Natural killer cell treated with Interleukin-12 subunit alpha and Interleukin-12 subunit beta and Interleukin-15 and Interleukin-18, amount 100 ng/mL, for 72 hours (primary cell): ENCODE results near the gene JCAD. TPM values are rescaled to one million over a fixed set of nuclear protein-coding genes. Genes with fewer than 3 reads are reported as not detected.

Experiments
- ATAC-seq, 2 donors: fragments of 150-1000 bp; cut with Tn5 transposase in 1 of 2; sonication (Bioruptor Pico), chemical (Tn5 transposase) in 1 of 2; 2 replicates each; pipeline ENCODE4 v1.10.0; 2021
- DNase-seq: peaks from one replicate; pipeline ENCODE4 v3.0.0; 2022; ENCODE audit warnings: low spot score
- H3K27ac Mint-ChIP-seq, 2 donors: 1 replicate in 1 of 2; 2 replicates in 1 of 2; pipeline ENCODE4 v1.8.0; 2022; ENCODE audit warnings: mixed read lengths in 2 of 2, mild to moderate bottlenecking in 1 of 2, moderate library complexity in 1 of 2
- H3K27me3 Mint-ChIP-seq, 2 donors: 1 replicate in 1 of 2; 2 replicates in 1 of 2; pipeline ENCODE4 v1.8.0; 2022; ENCODE audit warnings: mixed read lengths in 2 of 2
- H3K36me3 Mint-ChIP-seq: one replicate; pipeline ENCODE4 v1.8.0; 2022; ENCODE audit warnings: mixed read lengths
- H3K4me1 Mint-ChIP-seq, 2 donors: 1 replicate in 1 of 2; 2 replicates in 1 of 2; pipeline ENCODE4 v1.8.0; 2022; ENCODE audit warnings: low read depth in 2 of 2, mixed read lengths in 2 of 2, mild to moderate bottlenecking in 1 of 2
- H3K4me3 Mint-ChIP-seq: one replicate; pipeline ENCODE4 v1.8.0; 2022; ENCODE audit warnings: mixed read lengths
- H3K9me3 Mint-ChIP-seq: 2 replicates; pipeline ENCODE4 v1.8.0; 2022; ENCODE audit warnings: mixed read lengths
- total RNA-seq, 2 donors: library from RNA; stranded (reverse); gene quantifications; one replicate each; pipeline ENCODE4 v1.2.3, GENCODE V29; 2022

Gene JCAD
- total RNA-seq, 2 donors from 2014 or later, result 0.08 to 0.69 TPM

GRCh38 chr10:30091136-30091535, 31.8 kb upstream of the JCAD start:
- ATAC-seq, result no peak
- peaks cover 20 to 22% of the 10 kb centered on the region in 2 donors for H3K27me3 Mint-ChIP-seq
- DNase-seq, result no peak
- H3K9me3 Mint-ChIP-seq, result no peaks in the 10 kb centered on the region
- no peaks in the 10 kb centered on the region for H3K36me3 Mint-ChIP-seq
- no peak overlapping the region for H3K4me3 Mint-ChIP-seq
- peak overlapping the region in 1 of 2 donors; percentile 33 for H3K27ac Mint-ChIP-seq
- no peaks in the 10 kb centered on the region for H3K4me1 Mint-ChIP-seq

- H3K27me3 Mint-ChIP-seq, result peaks cover 23 to 25% of the 10 kb centered on the region in 2 donors
- no peak overlapping the region for H3K4me3 Mint-ChIP-seq
- DNase-seq, result no peak
- ATAC-seq, result no peak
- no peaks in the 10 kb centered on the region for H3K36me3 Mint-ChIP-seq
- no peaks in the 10 kb centered on the region for H3K9me3 Mint-ChIP-seq
- H3K4me1 Mint-ChIP-seq, result peaks cover 0 to 3% of the 10 kb centered on the region in 2 donors
- H3K27ac Mint-ChIP-seq, result no peak overlapping the region
Observed at GRCh38 chr10:30088178-30088577, 28.8 kb upstream of the JCAD start.

GRCh38 chr10:30083934-30084333, 24.5 kb upstream of the JCAD start:
- H3K27me3 Mint-ChIP-seq, result peaks cover 27 to 35% of the 10 kb centered on the region in 2 donors
- no peak overlapping the region for H3K4me3 Mint-ChIP-seq
- H3K36me3 Mint-ChIP-seq, result no peaks in the 10 kb centered on the region
- H3K9me3 Mint-ChIP-seq, result no peaks in the 10 kb centered on the region
- H3K4me1 Mint-ChIP-seq, result peaks cover 0 to 3% of the 10 kb centered on the region in 2 donors
- DNase-seq (no peak), ATAC-seq (no peak)
- H3K27ac Mint-ChIP-seq, result no peak overlapping the region

- H3K4me1 Mint-ChIP-seq, result peaks cover 0 to 3% of the 10 kb centered on the region in 2 donors
Observed at GRCh38 chr10:30081182-30081581, 21.8 kb upstream of the JCAD start.

GRCh38 chr10:30080161-30080560, 20.8 kb upstream of the JCAD start:
- ATAC-seq (no peak), DNase-seq (no peak)
- Mint-ChIP-seq H3K36me3 (no peaks in the 10 kb centered on the region), H3K27ac (no peak overlapping the region), H3K4me3 (no peak overlapping the region), H3K9me3 (no peaks in the 10 kb centered on the region), H3K4me1 (peaks cover 0 to 3% of the 10 kb centered on the region in 2 donors), H3K27me3 (peaks cover 33 to 41% of the 10 kb centered on the region in 2 donors)

More at GRCh38 chr10:30081182-30081581, 21.8 kb upstream of the JCAD start:
- DNase-seq (no peak), ATAC-seq (no peak)
- H3K9me3 Mint-ChIP-seq, result no peaks in the 10 kb centered on the region
- no peaks in the 10 kb centered on the region for H3K36me3 Mint-ChIP-seq
- peaks cover 30 to 43% of the 10 kb centered on the region in 2 donors for H3K27me3 Mint-ChIP-seq
- no peak overlapping the region for H3K4me3 Mint-ChIP-seq
- H3K27ac Mint-ChIP-seq, result no peak overlapping the region

- Mint-ChIP-seq H3K4me3 (no peak overlapping the region), H3K27ac (no peak overlapping the region), H3K9me3 (no peaks in the 10 kb centered on the region), H3K27me3 (peaks cover 28 to 34% of the 10 kb centered on the region in 2 donors), H3K36me3 (no peaks in the 10 kb centered on the region), H3K4me1 (peaks cover 0 to 3% of the 10 kb centered on the region in 2 donors)
- DNase-seq (no peak), ATAC-seq (no peak)
Observed at GRCh38 chr10:30079408-30079807, 20.0 kb upstream of the JCAD start.

DNA sequence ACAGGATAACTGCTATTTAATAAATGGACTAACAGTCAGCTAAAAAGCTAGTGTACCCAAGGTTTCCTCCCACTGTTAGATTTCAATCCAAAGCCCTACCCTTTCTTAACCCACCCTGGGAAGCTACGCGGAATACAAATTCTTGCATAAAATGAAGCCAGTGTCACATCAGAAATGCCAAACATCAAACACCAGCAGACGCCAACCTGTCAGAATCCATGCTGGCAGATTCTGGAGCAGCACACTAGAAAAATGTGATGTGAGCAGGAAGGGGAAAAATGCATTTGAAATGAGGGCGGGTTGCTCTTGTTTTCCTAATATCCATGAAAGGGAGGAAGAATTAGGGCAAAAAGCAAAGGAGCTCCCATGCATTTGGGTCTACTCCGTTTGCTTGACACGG, 16.1 kb upstream of the JCAD start:
- no peak overlapping the region for H3K27ac Mint-ChIP-seq
- no peak overlapping the region for H3K4me3 Mint-ChIP-seq
- DNase-seq (no peak), ATAC-seq (no peak)
- H3K4me1 Mint-ChIP-seq, result no peaks in the 10 kb centered on the region
- H3K27me3 Mint-ChIP-seq, result peaks cover 13 to 32% of the 10 kb centered on the region in 2 donors
- no peaks in the 10 kb centered on the region for H3K36me3 Mint-ChIP-seq
- H3K9me3 Mint-ChIP-seq, result no peaks in the 10 kb centered on the region

- Mint-ChIP-seq H3K9me3 (no peaks in the 10 kb centered on the region), H3K36me3 (no peaks in the 10 kb centered on the region), H3K4me1 (no peaks in the 10 kb centered on the region), H3K27ac (no peak overlapping the region), H3K4me3 (no peak overlapping the region), H3K27me3 (peaks cover 8 to 28% of the 10 kb centered on the region in 2 donors)
- DNase-seq (no peak), ATAC-seq (no peak)
Observed at GRCh38 chr10:30074933-30075332, 15.5 kb upstream of the JCAD start.

DNA sequence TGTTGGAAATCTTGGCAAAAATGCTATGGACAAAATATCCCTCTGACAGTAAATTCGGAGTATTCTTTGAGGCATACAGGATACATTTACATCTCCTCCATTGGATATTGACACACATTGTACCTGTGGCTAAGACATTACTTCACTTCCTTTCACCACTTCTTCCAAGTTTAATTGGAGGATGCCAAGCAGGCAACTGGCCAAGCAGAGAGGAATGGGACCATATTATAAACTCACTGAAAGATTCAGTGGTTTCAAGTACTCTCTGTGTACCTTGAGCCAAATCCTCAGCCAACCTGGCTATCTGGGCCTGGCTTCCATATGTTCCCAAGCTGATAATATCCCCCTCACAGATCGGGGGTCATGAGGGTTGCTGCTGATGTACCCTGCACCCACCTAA, 14.7 kb upstream of the JCAD start:
- Mint-ChIP-seq H3K27me3 (peaks cover 8 to 28% of the 10 kb centered on the region in 2 donors), H3K36me3 (no peaks in the 10 kb centered on the region), H3K9me3 (no peaks in the 10 kb centered on the region), H3K27ac (no peak overlapping the region), H3K4me3 (no peak overlapping the region), H3K4me1 (no peaks in the 10 kb centered on the region)
- DNase-seq (no peak), ATAC-seq (no peak)

- DNase-seq, result no peak
- no peaks in the 10 kb centered on the region for H3K4me1 Mint-ChIP-seq
Observed at GRCh38 chr10:30073767-30074060, 14.3 kb upstream of the JCAD start.

DNA sequence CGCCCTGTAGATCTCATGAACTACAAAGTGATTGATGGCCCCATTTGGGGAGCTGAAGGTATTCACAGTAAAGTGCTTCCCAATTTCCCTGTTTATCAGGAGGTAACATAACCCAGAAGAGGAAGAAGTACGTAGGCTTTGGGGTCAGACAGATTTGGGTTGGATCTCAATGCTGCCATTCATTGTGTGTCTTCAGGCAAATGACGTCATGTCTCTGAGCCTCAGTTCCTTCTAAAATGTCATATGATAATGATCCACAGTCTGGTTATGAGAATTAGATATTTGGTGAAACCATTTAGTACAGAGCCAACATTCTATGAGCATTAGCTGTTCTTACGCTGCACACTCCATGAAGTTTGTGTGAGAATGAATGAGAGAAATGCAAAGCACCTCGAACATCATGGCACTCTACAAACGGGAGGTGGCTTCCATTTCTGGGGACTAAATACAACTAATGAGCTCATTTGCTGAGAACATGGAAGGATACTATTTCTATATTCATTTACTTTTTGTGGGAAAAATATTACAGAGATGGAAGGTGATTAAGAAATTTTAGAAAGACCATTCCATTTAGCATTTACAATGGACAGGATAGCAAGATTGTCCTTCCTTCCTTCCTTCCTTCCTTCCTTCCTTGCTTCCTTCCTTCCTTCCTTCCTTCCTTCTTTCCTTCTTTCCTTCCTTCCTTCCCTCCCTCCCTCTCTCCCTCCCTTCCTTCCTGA, 13.8 kb upstream of the JCAD start:
- Mint-ChIP-seq H3K4me1 (no peaks in the 10 kb centered on the region), H3K36me3 (no peaks in the 10 kb centered on the region), H3K4me3 (no peak overlapping the region), H3K9me3 (no peaks in the 10 kb centered on the region), H3K27me3 (peaks cover 2 to 29% of the 10 kb centered on the region in 2 donors), H3K27ac (no peak overlapping the region)
- no peak for ATAC-seq
- DNase-seq, result no peak

More at GRCh38 chr10:30073767-30074060, 14.3 kb upstream of the JCAD start:
- no peak overlapping the region for H3K4me3 Mint-ChIP-seq
- no peaks in the 10 kb centered on the region for H3K9me3 Mint-ChIP-seq
- no peaks in the 10 kb centered on the region for H3K36me3 Mint-ChIP-seq
- no peak for ATAC-seq
- no peak overlapping the region for H3K27ac Mint-ChIP-seq
- peaks cover 7 to 31% of the 10 kb centered on the region in 2 donors for H3K27me3 Mint-ChIP-seq

GRCh38 chr10:30072068-30072467, 12.7 kb upstream of the JCAD start:
- H3K9me3 Mint-ChIP-seq, result no peaks in the 10 kb centered on the region

GRCh38 chr10:30070001-30070685, 10.8 kb upstream of the JCAD start:
- Mint-ChIP-seq H3K9me3 (no peaks in the 10 kb centered on the region), H3K4me1 (no peaks in the 10 kb centered on the region), H3K27me3 (peaks cover 7 to 20% of the 10 kb centered on the region in 2 donors), H3K27ac (no peak overlapping the region), H3K4me3 (no peak overlapping the region), H3K36me3 (no peaks in the 10 kb centered on the region)
- DNase-seq (no peak), ATAC-seq (no peak)

More at GRCh38 chr10:30072068-30072467, 12.7 kb upstream of the JCAD start:
- ATAC-seq, result no peak
- Mint-ChIP-seq H3K36me3 (no peaks in the 10 kb centered on the region), H3K27me3 (peaks cover 0 to 23% of the 10 kb centered on the region in 2 donors), H3K4me3 (no peak overlapping the region), H3K27ac (no peak overlapping the region), H3K4me1 (no peaks in the 10 kb centered on the region)
- DNase-seq, result no peak

DNA sequence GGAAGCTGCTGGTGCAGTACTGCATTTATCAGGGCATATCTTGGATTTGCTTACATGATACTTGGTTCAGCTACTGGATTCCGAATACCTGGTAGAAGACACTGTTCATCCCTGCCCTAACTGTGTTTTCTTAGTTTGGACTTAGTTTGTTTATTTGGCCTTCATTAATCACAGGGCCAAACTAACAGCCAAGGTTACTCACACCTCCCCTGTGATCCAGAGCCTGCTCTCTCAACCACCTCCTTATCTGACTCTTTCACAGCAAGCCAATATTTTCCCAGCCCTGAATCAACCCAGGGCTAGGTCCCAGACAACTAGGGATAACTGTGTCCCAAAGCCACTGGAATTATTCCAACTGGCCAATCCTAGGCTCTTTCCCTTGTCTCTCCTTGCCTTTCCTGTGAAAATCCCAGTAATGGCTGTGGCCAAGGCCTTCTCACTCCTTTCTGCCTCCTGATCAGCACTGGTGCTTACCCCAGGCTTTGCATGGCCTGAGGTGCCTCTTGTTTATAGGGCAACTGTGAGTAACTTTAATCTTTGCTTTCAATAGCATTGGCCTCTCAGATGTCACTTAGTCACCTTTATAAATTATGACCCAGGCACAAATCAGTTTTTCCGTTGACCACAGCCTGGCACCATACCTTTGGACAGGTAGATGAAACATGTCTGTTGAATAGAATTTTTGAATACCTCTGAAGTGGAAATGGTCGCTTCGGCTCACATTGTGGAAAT, 9.3 kb upstream of the JCAD start:
- Mint-ChIP-seq H3K4me1 (no peaks in the 10 kb centered on the region), H3K9me3 (no peaks in the 10 kb centered on the region), H3K27ac (no peak overlapping the region), H3K4me3 (no peak overlapping the region), H3K27me3 (peaks cover 12 to 15% of the 10 kb centered on the region in 2 donors), H3K36me3 (no peaks in the 10 kb centered on the region)
- no peak for ATAC-seq
- no peak for DNase-seq
